ENCODE results near the gene CAMSAP2. TPM values are rescaled to one million over a fixed set of nuclear protein-coding genes. Genes with fewer than 3 reads are reported as not detected.
"Not testable (repeated sequence)": the region's sequence is repeated elsewhere in the genome, so short reads cannot be mapped to it uniquely, and the experiment has no call there.

Gene CAMSAP2
- total RNA-seq, 1 experiment from 2014 or later: 14.2 TPM

GRCh38 chr1:200775850-200776249 is 37.2 kb downstream of the CAMSAP2 start:
- in situ Hi-C loops (cut with HindIII; ENCODE audit: low sequenced_read_pairs): no loop called here
- no peak for DNase-seq (ENCODE audit: low spot score)

GRCh38 chr1:200776949-200777348 is 38.3 kb downstream of the CAMSAP2 start:
- no peak for DNase-seq (ENCODE audit: low spot score)
- in situ Hi-C loops (cut with HindIII; ENCODE audit: low sequenced_read_pairs): no loop called here

GRCh38 chr1:200778766-200779165 is 40.1 kb downstream of the CAMSAP2 start:
- in situ Hi-C loops (cut with HindIII; ENCODE audit: low sequenced_read_pairs): no loop called here
- DNase-seq (ENCODE audit: low spot score): no peak

- in situ Hi-C loops (cut with HindIII; ENCODE audit: low sequenced_read_pairs): no loop called here
Observed at GRCh38 chr1:200779326-200779725, 40.6 kb downstream of the CAMSAP2 start.

GRCh38 chr1:200780545-200781369 is 42.1 kb downstream of the CAMSAP2 start:
- DNase-seq (ENCODE audit: low spot score): no peak

More at GRCh38 chr1:200779326-200779725, 40.6 kb downstream of the CAMSAP2 start:
- DNase-seq (ENCODE audit: low spot score): no peak

GRCh38 chr1:200783926-200784325 is 45.2 kb downstream of the CAMSAP2 start:
- in situ Hi-C loops (cut with HindIII; ENCODE audit: low sequenced_read_pairs): no loop called here
- DNase-seq (ENCODE audit: low spot score): no peak

More at GRCh38 chr1:200780545-200781369, 42.1 kb downstream of the CAMSAP2 start:
- in situ Hi-C loops (cut with HindIII; ENCODE audit: low sequenced_read_pairs): no loop called here

GRCh38 chr1:200784576-200784975 is 45.9 kb downstream of the CAMSAP2 start:
- in situ Hi-C loops (cut with HindIII; ENCODE audit: low sequenced_read_pairs): no loop called here

GRCh38 chr1:200786788-200787187 is 48.1 kb downstream of the CAMSAP2 start:
- in situ Hi-C loops (cut with HindIII; ENCODE audit: low sequenced_read_pairs): no loop called here
- no peak for DNase-seq (ENCODE audit: low spot score)

More at GRCh38 chr1:200784576-200784975, 45.9 kb downstream of the CAMSAP2 start:
- no peak for DNase-seq (ENCODE audit: low spot score)

GRCh38 chr1:200787896-200788387 is 49.2 kb downstream of the CAMSAP2 start:
- DNase-seq (ENCODE audit: low spot score): no peak

GRCh38 chr1:200791012-200791411 is 52.3 kb downstream of the CAMSAP2 start:
- in situ Hi-C loops (cut with HindIII; ENCODE audit: low sequenced_read_pairs); DNase-seq (ENCODE audit: low spot score): not testable (repeated sequence)

More at GRCh38 chr1:200787896-200788387, 49.2 kb downstream of the CAMSAP2 start:
- in situ Hi-C loops (cut with HindIII; ENCODE audit: low sequenced_read_pairs): no loop called here

- in situ Hi-C loops (cut with HindIII; ENCODE audit: low sequenced_read_pairs): no loop called here
- no peak for DNase-seq (ENCODE audit: low spot score)
Observed at GRCh38 chr1:200793677-200794076, 55.0 kb downstream of the CAMSAP2 start.

- DNase-seq (ENCODE audit: low spot score): peak; percentile 73
- in situ Hi-C loops (cut with HindIII; ENCODE audit: low sequenced_read_pairs): no loop called here
Observed at GRCh38 chr1:200794506-200795065, 55.9 kb downstream of the CAMSAP2 start.

- in situ Hi-C loops (cut with HindIII; ENCODE audit: low sequenced_read_pairs): no loop called here
- DNase-seq (ENCODE audit: low spot score): no peak
Observed at GRCh38 chr1:200795156-200795555, 56.5 kb downstream of the CAMSAP2 start.

- DNase-seq (ENCODE audit: low spot score): no peak
- in situ Hi-C loops (cut with HindIII; ENCODE audit: low sequenced_read_pairs): no loop called here
Observed at GRCh38 chr1:200802042-200802441, 63.3 kb downstream of the CAMSAP2 start.

- in situ Hi-C loops (cut with HindIII; ENCODE audit: low sequenced_read_pairs): no loop called here
Observed at GRCh38 chr1:200802865-200803512, 64.3 kb downstream of the CAMSAP2 start.

GRCh38 chr1:200805719-200806118 is 67.0 kb downstream of the CAMSAP2 start:
- in situ Hi-C loops (cut with HindIII; ENCODE audit: low sequenced_read_pairs): no loop called here
- DNase-seq (ENCODE audit: low spot score): no peak

More at GRCh38 chr1:200802865-200803512, 64.3 kb downstream of the CAMSAP2 start:
- DNase-seq (ENCODE audit: low spot score): peak; percentile 91

- in situ Hi-C loops (cut with HindIII; ENCODE audit: low sequenced_read_pairs): no loop called here
- no peak for DNase-seq (ENCODE audit: low spot score)
Observed at GRCh38 chr1:200808846-200809245, 70.2 kb downstream of the CAMSAP2 start.

- in situ Hi-C loops (cut with HindIII; ENCODE audit: low sequenced_read_pairs): no loop called here
- DNase-seq (ENCODE audit: low spot score): no peak
Observed at GRCh38 chr1:200811704-200812103, 73.0 kb downstream of the CAMSAP2 start.

GRCh38 chr1:200816624-200817224 is 78.0 kb downstream of the CAMSAP2 start:
- DNase-seq (ENCODE audit: low spot score); in situ Hi-C loops (cut with HindIII; ENCODE audit: low sequenced_read_pairs): not testable (repeated sequence)
